Mucosa of descending colon (tissue), 3 donors: Measurements from ENCODE around the gene LETM1. TPM values are rescaled to one million over a fixed set of nuclear protein-coding genes. Genes with fewer than 3 reads are reported as not detected.
A peak's percentile ranks its signal among the peaks of the same experiment; 100 is the strongest.

Source experiments
- ATAC-seq: fragments of 200-7000 bp; cut with Tn5 transposase; one replicate; pipeline ENCODE4 v1.9.1; 2020; ENCODE audit warnings: mild to moderate bottlenecking, moderate library complexity
- DNase-seq, 3 donors: peaks; one replicate each; pipeline ENCODE4 v3.0.0-alpha.2; 2020
- H3K36me3 ChIP-seq: fragments of 200-600 bp; one replicate; pipeline ENCODE4 v1.8.0; 2021; ENCODE audit warnings: low read depth, mild to moderate bottlenecking
- H3K4me1 ChIP-seq: fragments of 200-600 bp; one replicate; pipeline ENCODE4 v1.8.0; 2021; ENCODE audit warnings: low read depth, mild to moderate bottlenecking
- H3K4me3 ChIP-seq: fragments of 200-600 bp; one replicate; pipeline ENCODE4 v1.8.0; 2021; ENCODE audit warnings: mild to moderate bottlenecking
- H3K9me3 ChIP-seq: fragments of 200-600 bp; one replicate; pipeline ENCODE4 v1.8.0; 2021; ENCODE audit warnings: mild to moderate bottlenecking
- CTCF ChIP-seq: fragments of 200-600 bp; IDR thresholded peaks from one replicate; pipeline ENCODE4 v1.8.0; 2022; ENCODE audit warnings: antibody characterized with exemption, mild to moderate bottlenecking
- intact Hi-C, 2 donors: fragments of 100-400 bp; cut with DNase I in 1 of 2; cut with micrococcal nuclease in 1 of 2; formaldehyde crosslinking; loops; one replicate each; pipeline versions ENCODE4 v1.11.0 to v1.11.1; 2022; cut with DNase I, micrococcal nuclease
- total RNA-seq, 3 donors: library from RNA; stranded (reverse); fragmentation: NEBNext Ultra II Directional in 2 of 3; extraction: Animal tissue kit (Norgen Biotek cat#: 25700) in 2 of 3; gene quantifications; one replicate each; pipeline versions ENCODE4 v1.2.1 to v1.2.4, GENCODE V29; 2021 to 2023
- donor health status: DM: no; HTN: no; CAD: no; lungs with moderate emphysema.
- donor health status: DM: no; HTN: no; CAD: no.
- donor health status: DM: no; HTN: yes; CAD: no.

The LETM1 gene
- total RNA-seq, 3 donors from 2014 or later: 85.5 to 160 (median 133) TPM

- H3K9me3 ChIP-seq: no peaks in the 10 kb centered on the region
- no peaks in the 10 kb centered on the region for H3K4me1 ChIP-seq
- intact Hi-C loops: no loop called here
- DNase-seq: no peak
- ATAC-seq: no peak
- peaks cover 21% of the 10 kb centered on the region for H3K36me3 ChIP-seq
- no peak for TF ChIP-seq CTCF
- no peak overlapping the region for H3K4me3 ChIP-seq
Measured at GRCh38 chr4:1812720-1813119, 43.2 kb downstream of the LETM1 start.

- Histone ChIP-seq H3K36me3 (peaks cover 12% of the 10 kb centered on the region), H3K4me3 (no peak overlapping the region), H3K4me1 (no peaks in the 10 kb centered on the region), H3K9me3 (no peaks in the 10 kb centered on the region)
- ATAC-seq: no peak
- no peak for TF ChIP-seq CTCF
- peak in 1 of 3 donors; percentile 44 for DNase-seq
- intact Hi-C loops: no loop called here
Measured at GRCh38 chr4:1810765-1811164, 45.2 kb downstream of the LETM1 start.

- ATAC-seq: peak; percentile 87
- intact Hi-C loops: loop anchor here in 1 of 2 donors (10.0 kb wide), 1 partner anchor 55 kb away; no protein-coding TSS in a partner anchor
Measured at GRCh38 chr4:1809754-1810502, 46.0 kb downstream of the LETM1 start.

GRCh38 chr4:1808851-1809753, 46.9 kb downstream of the LETM1 start:
- Histone ChIP-seq H3K4me1 (no peaks in the 10 kb centered on the region), H3K36me3 (no peaks in the 10 kb centered on the region), H3K9me3 (no peaks in the 10 kb centered on the region), H3K4me3 (no peak overlapping the region)
- DNase-seq (no peak), ATAC-seq (no peak)
- intact Hi-C loops: loop anchor here in 1 of 2 donors (10.0 kb wide), 1 partner anchor 54 kb away; no protein-coding TSS in a partner anchor
- TF ChIP-seq CTCF: no peak

More at GRCh38 chr4:1809754-1810502, 46.0 kb downstream of the LETM1 start:
- no peaks in the 10 kb centered on the region for H3K9me3 ChIP-seq
- H3K4me3 ChIP-seq: no peak overlapping the region
- H3K36me3 ChIP-seq: peaks cover 4% of the 10 kb centered on the region
- H3K4me1 ChIP-seq: no peaks in the 10 kb centered on the region
- peak; percentile 82 for TF ChIP-seq CTCF
- peak; percentile 67 to 85 (median 80) for DNase-seq

- Histone ChIP-seq H3K4me1 (no peaks in the 10 kb centered on the region), H3K36me3 (no peaks in the 10 kb centered on the region), H3K9me3 (no peaks in the 10 kb centered on the region), H3K4me3 (no peak overlapping the region)
- DNase-seq: no peak
- peak; percentile 32 for ATAC-seq
- intact Hi-C loops: loop anchor here in 1 of 2 donors (10.0 kb wide), 1 partner anchor 54 kb away; no protein-coding TSS in a partner anchor
- TF ChIP-seq CTCF: no peak
Measured at GRCh38 chr4:1808396-1808795, 47.6 kb downstream of the LETM1 start.
